ENCODE data around the gene FOXA2.

Gene FOXA2

GRCh38 chr20:22567944-22568871, 16.2 kb downstream of the FOXA2 start:
- H3K4me3 ChIP-seq (ENCODE audit: extremely low read depth, insufficient read depth, low read length, poor library complexity, severe bottlenecking) = no peak overlapping the region
- peaks cover 13% of the 10 kb centered on the region for H3K4me1 ChIP-seq (ENCODE audit: control insufficient read depth, insufficient read depth, low read length, poor library complexity, severe bottlenecking)
- no peaks in the 10 kb centered on the region for H3K9me3 ChIP-seq (ENCODE audit: control insufficient read depth, low read length)
- H3K27ac ChIP-seq (ENCODE audit: low read depth, low read length, severe bottlenecking) = no peak overlapping the region
- WGBS, 2 experiments (ENCODE audit: insufficient coverage in 2 of 2) = 0 to 1% methylated on average over 25 to 33 of the region's 57 CpGs
- H3K36me3 ChIP-seq (ENCODE audit: control insufficient read depth, insufficient read depth, low read length) = no peaks in the 10 kb centered on the region

DNA sequence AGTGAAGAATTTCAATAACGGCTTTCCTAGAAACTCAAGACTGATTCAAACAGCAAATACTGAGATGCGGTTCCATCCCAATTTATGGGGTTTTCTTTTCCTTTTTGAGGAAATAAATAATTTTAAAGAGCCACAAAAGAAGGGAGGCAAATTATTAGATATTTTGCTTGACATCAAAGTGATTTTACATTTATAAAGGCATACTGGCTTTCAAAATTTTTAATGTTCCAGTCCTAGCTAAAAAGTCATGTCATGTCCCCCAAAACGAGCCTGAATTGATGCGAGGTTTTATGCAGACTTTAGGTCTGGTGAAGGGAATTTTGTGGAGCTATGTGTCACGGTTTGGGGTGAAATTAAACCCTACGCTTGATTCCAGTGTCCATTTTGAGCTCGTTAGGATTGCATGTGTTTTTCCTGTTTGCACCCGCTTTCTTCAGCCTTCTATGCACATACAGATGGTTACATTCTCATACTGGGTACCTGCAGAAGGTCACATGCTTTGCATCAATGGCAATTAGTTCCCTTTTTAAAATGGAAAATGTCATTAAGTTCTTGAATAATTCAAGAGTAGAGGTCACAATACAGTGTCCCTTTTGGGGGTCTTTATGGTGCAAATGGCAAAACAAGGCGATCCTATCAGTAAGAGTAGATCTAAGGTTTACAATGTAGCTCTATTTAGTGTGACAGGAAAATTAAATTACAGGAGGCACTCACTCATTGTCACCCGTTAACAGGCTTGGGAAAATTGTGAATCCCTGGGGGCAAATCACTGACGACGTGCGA, 17.3 kb downstream of the FOXA2 start:
- Histone ChIP-seq H3K36me3 (ENCODE audit: control insufficient read depth, insufficient read depth, low read length) (no peaks in the 10 kb centered on the region), H3K27ac (ENCODE audit: low read depth, low read length, severe bottlenecking) (no peak overlapping the region), H3K4me3 (ENCODE audit: extremely low read depth, insufficient read depth, low read length, poor library complexity, severe bottlenecking) (no peak overlapping the region), H3K4me1 (ENCODE audit: control insufficient read depth, insufficient read depth, low read length, poor library complexity, severe bottlenecking) (peaks cover 13% of the 10 kb centered on the region), H3K9me3 (ENCODE audit: control insufficient read depth, low read length) (no peaks in the 10 kb centered on the region)
- WGBS, 2 experiments (ENCODE audit: insufficient coverage in 2 of 2) = 3 to 8% methylated on average over 5 of the region's 13 CpGs

GRCh38 chr20:22563062-22563965, 21.1 kb downstream of the FOXA2 start:
- no peak overlapping the region for H3K4me3 ChIP-seq (ENCODE audit: extremely low read depth, insufficient read depth, low read length, poor library complexity, severe bottlenecking)
- H3K36me3 ChIP-seq (ENCODE audit: control insufficient read depth, insufficient read depth, low read length) = no peaks in the 10 kb centered on the region
- 6 to 26% methylated on average over 2 to 3 of the region's 7 CpGs for WGBS, 2 experiments (ENCODE audit: insufficient coverage in 2 of 2)
- H3K27ac ChIP-seq (ENCODE audit: low read depth, low read length, severe bottlenecking) = no peak overlapping the region
- H3K9me3 ChIP-seq (ENCODE audit: control insufficient read depth, low read length) = no peaks in the 10 kb centered on the region
- peaks cover 3% of the 10 kb centered on the region for H3K4me1 ChIP-seq (ENCODE audit: control insufficient read depth, insufficient read depth, low read length, poor library complexity, severe bottlenecking)

- Histone ChIP-seq H3K4me3 (ENCODE audit: extremely low read depth, insufficient read depth, low read length, poor library complexity, severe bottlenecking) (no peak overlapping the region), H3K27ac (ENCODE audit: low read depth, low read length, severe bottlenecking) (no peak overlapping the region), H3K4me1 (ENCODE audit: control insufficient read depth, insufficient read depth, low read length, poor library complexity, severe bottlenecking) (no peaks in the 10 kb centered on the region), H3K9me3 (ENCODE audit: control insufficient read depth, low read length) (no peaks in the 10 kb centered on the region), H3K36me3 (ENCODE audit: control insufficient read depth, insufficient read depth, low read length) (no peaks in the 10 kb centered on the region)
- WGBS, 2 experiments (ENCODE audit: insufficient coverage in 2 of 2) = 0 to 8% methylated on average over 1 to 2 of the region's 4 CpGs
Observed at GRCh38 chr20:22562620-22563019, 21.8 kb downstream of the FOXA2 start.

DNA sequence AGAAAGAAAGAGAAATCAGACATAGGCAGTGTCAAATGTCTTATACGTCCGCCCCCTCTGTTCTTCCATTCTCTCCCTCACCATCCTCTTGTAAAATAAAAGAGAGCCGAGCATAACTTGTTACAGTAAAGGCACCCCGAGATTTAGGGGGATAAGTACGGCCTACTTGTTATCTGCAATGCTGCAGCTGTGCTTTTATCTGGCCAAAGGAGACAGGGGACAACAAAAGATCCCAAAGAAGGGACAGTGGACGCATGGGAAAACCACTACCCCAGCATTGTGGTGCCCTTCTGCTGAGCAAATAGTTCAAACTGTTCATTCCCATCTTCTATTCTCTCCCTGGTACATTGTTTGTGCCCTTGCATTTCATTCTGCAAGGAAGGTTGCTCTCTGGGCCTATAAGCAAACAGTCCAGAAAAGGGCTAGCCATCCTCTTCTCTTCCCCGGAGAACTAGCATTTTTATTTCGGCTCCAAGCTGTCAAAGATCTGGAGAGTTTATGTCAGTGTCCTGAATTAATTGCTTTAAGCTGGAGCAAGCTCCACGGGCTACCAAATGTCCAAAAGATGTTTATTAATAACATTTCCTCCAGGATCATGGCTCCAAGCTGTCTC, 22.3 kb downstream of the FOXA2 start:
- H3K36me3 ChIP-seq (ENCODE audit: control insufficient read depth, insufficient read depth, low read length) = no peaks in the 10 kb centered on the region
- 44 to 59% methylated on average over 4 to 7 of the region's 9 CpGs for WGBS, 2 experiments (ENCODE audit: insufficient coverage in 2 of 2)
- H3K4me1 ChIP-seq (ENCODE audit: control insufficient read depth, insufficient read depth, low read length, poor library complexity, severe bottlenecking) = no peaks in the 10 kb centered on the region
- no peaks in the 10 kb centered on the region for H3K9me3 ChIP-seq (ENCODE audit: control insufficient read depth, low read length)
- no peak overlapping the region for H3K4me3 ChIP-seq (ENCODE audit: extremely low read depth, insufficient read depth, low read length, poor library complexity, severe bottlenecking)
- H3K27ac ChIP-seq (ENCODE audit: low read depth, low read length, severe bottlenecking) = no peak overlapping the region

DNA sequence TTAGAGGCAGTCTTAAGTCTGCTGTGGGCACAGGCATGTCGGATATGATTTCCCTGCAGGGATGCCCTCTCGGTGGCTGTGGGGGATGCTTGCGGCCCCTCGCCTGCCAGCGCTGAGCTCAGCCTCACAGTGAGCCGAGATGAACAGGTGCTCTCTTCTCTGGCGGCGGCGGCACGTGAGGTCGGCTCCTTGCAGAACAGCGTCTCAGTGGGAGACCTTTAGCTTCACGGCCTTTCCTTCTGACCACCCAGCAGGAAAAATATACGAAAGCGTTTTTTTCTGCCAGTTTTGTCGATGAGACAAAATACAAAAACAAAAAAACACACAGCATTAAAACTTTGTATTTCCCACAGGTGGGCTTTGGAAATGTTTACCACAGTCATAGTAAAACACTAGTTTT, 23.6 kb downstream of the FOXA2 start:
- WGBS, 2 experiments (ENCODE audit: insufficient coverage in 2 of 2) = 1 to 4% methylated on average over 13 to 16 of the region's 16 CpGs
- Histone ChIP-seq H3K36me3 (ENCODE audit: control insufficient read depth, insufficient read depth, low read length) (no peaks in the 10 kb centered on the region), H3K9me3 (ENCODE audit: control insufficient read depth, low read length) (no peaks in the 10 kb centered on the region), H3K4me3 (ENCODE audit: extremely low read depth, insufficient read depth, low read length, poor library complexity, severe bottlenecking) (no peak overlapping the region), H3K4me1 (ENCODE audit: control insufficient read depth, insufficient read depth, low read length, poor library complexity, severe bottlenecking) (no peaks in the 10 kb centered on the region), H3K27ac (ENCODE audit: low read depth, low read length, severe bottlenecking) (no peak overlapping the region)

GRCh38 chr20:22559711-22560318, 24.6 kb downstream of the FOXA2 start:
- Histone ChIP-seq H3K4me1 (ENCODE audit: control insufficient read depth, insufficient read depth, low read length, poor library complexity, severe bottlenecking) (no peaks in the 10 kb centered on the region), H3K9me3 (ENCODE audit: control insufficient read depth, low read length) (no peaks in the 10 kb centered on the region), H3K4me3 (ENCODE audit: extremely low read depth, insufficient read depth, low read length, poor library complexity, severe bottlenecking) (no peak overlapping the region), H3K36me3 (ENCODE audit: control insufficient read depth, insufficient read depth, low read length) (no peaks in the 10 kb centered on the region), H3K27ac (ENCODE audit: low read depth, low read length, severe bottlenecking) (no peak overlapping the region)
- WGBS, 2 experiments (ENCODE audit: insufficient coverage in 2 of 2) = 17% methylated on average over 1 of the region's 6 CpGs; no CpG with 5 or more reads in 1 of the 2 experiments

DNA sequence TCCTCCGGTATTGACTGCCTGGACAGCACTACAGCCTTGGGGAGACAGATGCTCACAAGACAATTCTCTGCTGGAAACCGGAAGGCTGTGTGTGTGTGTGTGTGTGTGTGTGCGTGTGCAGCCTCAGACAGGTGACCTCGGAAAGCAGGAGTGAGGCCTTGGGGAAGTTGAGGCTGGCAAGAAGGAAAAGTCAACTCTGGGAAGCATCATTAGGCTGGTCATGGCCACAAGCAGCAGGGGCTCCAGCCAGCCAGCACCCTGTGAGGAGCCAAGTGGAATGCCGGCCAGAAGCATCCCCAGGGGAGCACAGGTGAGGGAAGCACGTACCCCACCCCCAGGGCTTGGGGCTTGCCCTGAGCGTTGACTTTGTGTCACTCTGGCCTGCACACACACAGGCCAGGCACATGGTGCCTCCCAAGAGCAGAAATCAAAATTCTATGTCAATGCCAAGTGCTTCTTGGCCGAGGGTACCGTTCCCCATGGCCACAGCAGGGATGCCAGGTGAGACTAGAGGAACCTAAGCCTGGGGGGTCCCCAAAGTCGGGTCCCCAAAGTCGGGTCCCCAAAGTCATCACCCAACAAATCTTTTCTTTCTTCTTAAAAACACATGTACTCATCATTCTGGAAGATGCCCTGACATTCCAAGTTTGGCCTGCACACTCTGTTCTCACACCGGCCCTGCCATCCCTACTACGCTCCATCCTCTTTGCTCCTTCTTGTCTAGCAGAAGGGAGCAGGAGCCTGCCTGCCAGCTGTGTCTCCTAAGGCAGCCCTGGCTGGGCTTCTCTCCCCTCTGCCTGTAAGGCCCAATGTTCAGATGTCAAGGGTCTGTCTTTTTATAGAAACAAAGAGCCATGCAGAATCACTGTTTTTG, 26.7 kb downstream of the FOXA2 start:
- no peaks in the 10 kb centered on the region for H3K9me3 ChIP-seq (ENCODE audit: control insufficient read depth, low read length)
- no peaks in the 10 kb centered on the region for H3K4me1 ChIP-seq (ENCODE audit: control insufficient read depth, insufficient read depth, low read length, poor library complexity, severe bottlenecking)
- no peak overlapping the region for H3K27ac ChIP-seq (ENCODE audit: low read depth, low read length, severe bottlenecking)
- H3K36me3 ChIP-seq (ENCODE audit: control insufficient read depth, insufficient read depth, low read length) = no peaks in the 10 kb centered on the region
- 84 to 93% methylated on average over 10 to 13 of the region's 13 CpGs for WGBS, 2 experiments (ENCODE audit: insufficient coverage in 2 of 2)
- H3K4me3 ChIP-seq (ENCODE audit: extremely low read depth, insufficient read depth, low read length, poor library complexity, severe bottlenecking) = no peak overlapping the region

GRCh38 chr20:22556565-22557056, 27.8 kb downstream of the FOXA2 start:
- Histone ChIP-seq H3K9me3 (ENCODE audit: control insufficient read depth, low read length) (no peaks in the 10 kb centered on the region), H3K36me3 (ENCODE audit: control insufficient read depth, insufficient read depth, low read length) (no peaks in the 10 kb centered on the region), H3K27ac (ENCODE audit: low read depth, low read length, severe bottlenecking) (no peak overlapping the region), H3K4me3 (ENCODE audit: extremely low read depth, insufficient read depth, low read length, poor library complexity, severe bottlenecking) (no peak overlapping the region), H3K4me1 (ENCODE audit: control insufficient read depth, insufficient read depth, low read length, poor library complexity, severe bottlenecking) (no peaks in the 10 kb centered on the region)
- 53 to 54% methylated on average over 4 of the region's 8 CpGs for WGBS, 2 experiments (ENCODE audit: insufficient coverage in 2 of 2)
